IMR-90 (cell line): ENCODE measurements around the gene ZNF611. TPM values are rescaled to one million over a fixed set of nuclear protein-coding genes. Genes with fewer than 3 reads are reported as not detected.

Experiments
- ATAC-seq: fragments of 200-7000 bp; cut with Tn5 transposase; 2 replicates; pipeline ENCODE4 v1.9.1; 2020; ENCODE audit warnings: low read depth, mild to moderate bottlenecking, moderate library complexity
- BruUV-seq: library from RNA; stranded (reverse); fragments of 400-500 nt; replicated peaks from 2 replicates; lab custom pipeline; 2021; lab: Mats Ljungman, UMichigan
- CTCF ChIA-PET: fragments of 300-600 bp; formaldehyde crosslinking; extraction: SDS; loops from one replicate; lab custom pipeline; 2021; ENCODE audit warnings: antibody characterized with exemption; lab: Yijun Ruan, JAX
- POLR2A ChIA-PET: fragments of 300-600 bp; sonication (Branson Sonifier 250); formaldehyde crosslinking; loops from one replicate; lab custom pipeline; 2022; ENCODE audit warnings: antibody characterized with exemption; ENCODE audit not compliant: unreplicated experiment; lab: Charles Lee
- DNase-seq: peaks from one replicate; pipeline ENCODE4 v3.0.0; 2013
- H2AFZ ChIP-seq: replicated peaks from 2 replicates; pipeline ENCODE3; 2013; ENCODE audit warnings: low read length, mild to moderate bottlenecking; ENCODE audit not compliant: poor library complexity
- H2AK5ac ChIP-seq: 2 replicates; pipeline ENCODE4 v1.6.1; 2013; ENCODE audit warnings: low read depth, low read length, inconsistent platforms
- H2AK9ac ChIP-seq: replicated peaks from 2 replicates; pipeline ENCODE3; 2013; ENCODE audit warnings: mild to moderate bottlenecking, low read depth, low read length, moderate library complexity; ENCODE audit not compliant: poor library complexity
- H2BK120ac ChIP-seq: 2 replicates; pipeline ENCODE4 v1.6.1; 2013; ENCODE audit warnings: low read depth, low read length, inconsistent platforms
- H2BK15ac ChIP-seq: 3 replicates; pipeline ENCODE4 v1.6.1; 2013; ENCODE audit warnings: low read depth, low read length, inconsistent platforms
- H2BK20ac ChIP-seq: 2 replicates; pipeline ENCODE4 v1.6.1; 2013; ENCODE audit warnings: low read depth, mild to moderate bottlenecking, inconsistent platforms, low read length, moderate library complexity
- H2BK5ac ChIP-seq: 2 replicates; pipeline ENCODE4 v1.6.1; 2013; ENCODE audit warnings: mild to moderate bottlenecking, low read depth, low read length, inconsistent platforms; ENCODE audit not compliant: poor library complexity, severe bottlenecking
- H3K14ac ChIP-seq: replicated peaks from 2 replicates; pipeline ENCODE4 v1.6.1; 2013; ENCODE audit warnings: low read depth, low read length, inconsistent platforms
- H3K18ac ChIP-seq: 2 replicates; pipeline ENCODE4 v1.6.1; 2013; ENCODE audit warnings: low read depth, low read length, control low read depth
- H3K23ac ChIP-seq: 2 replicates; pipeline ENCODE4 v1.6.1; 2013; ENCODE audit warnings: low read depth, low read length, inconsistent platforms
- H3K27ac ChIP-seq: 2 replicates; pipeline ENCODE4 v1.5.1; 2013; ENCODE audit warnings: mild to moderate bottlenecking, control low read depth, low read length; ENCODE audit not compliant: insufficient read depth
- H3K27me3 ChIP-seq: 2 replicates; pipeline ENCODE4 v1.6.1; 2013; ENCODE audit warnings: low read length; ENCODE audit not compliant: control insufficient read depth, insufficient read depth
- H3K36me3 ChIP-seq: 2 replicates; pipeline ENCODE4 v1.6.1; 2013; ENCODE audit warnings: low read length, mixed read lengths; ENCODE audit not compliant: control insufficient read depth, insufficient read depth
- H3K4ac ChIP-seq: 2 replicates; pipeline ENCODE4 v1.6.1; 2013; ENCODE audit warnings: low read depth, low read length, inconsistent platforms
- H3K4me1 ChIP-seq: 2 replicates; pipeline ENCODE4 v1.6.1; 2013; ENCODE audit warnings: low read length, mixed read lengths; ENCODE audit not compliant: control insufficient read depth, insufficient read depth
- H3K4me2 ChIP-seq: 2 replicates; pipeline ENCODE4 v1.6.1; 2013; ENCODE audit warnings: low read depth, mild to moderate bottlenecking, control low read depth, low read length, moderate library complexity
- H3K4me3 ChIP-seq: 2 replicates; pipeline ENCODE4 v1.5.1; 2013; ENCODE audit warnings: low read depth, mild to moderate bottlenecking, control low read depth, low read length, moderate library complexity; ENCODE audit not compliant: insufficient read depth
- H3K56ac ChIP-seq: 2 replicates; pipeline ENCODE4 v1.6.1; 2013; ENCODE audit warnings: low read length, inconsistent platforms; ENCODE audit not compliant: insufficient read depth; ENCODE audit errors: extremely low read depth
- H3K79me1 ChIP-seq, 2 experiments: 2 replicates each; pipeline ENCODE4 v1.6.1; 2013; ENCODE audit warnings: low read length in 2 of 2, inconsistent platforms in 1 of 2, low read depth in 1 of 2
- H3K9ac ChIP-seq: 2 replicates; pipeline ENCODE4 v1.6.1; 2013; ENCODE audit warnings: low read depth, low read length, control low read depth
- H3K9me1 ChIP-seq: 2 replicates; pipeline ENCODE4 v1.6.1; 2013; ENCODE audit warnings: low read length, inconsistent platforms; ENCODE audit not compliant: insufficient read depth
- H3K9me3 ChIP-seq: 2 replicates; pipeline ENCODE4 v1.6.1; 2013; ENCODE audit warnings: low read length; ENCODE audit not compliant: control insufficient read depth, insufficient read depth
- H4K20me1 ChIP-seq: 2 replicates; pipeline ENCODE4 v1.6.1; 2013; ENCODE audit warnings: low read length, inconsistent platforms; ENCODE audit not compliant: insufficient read depth
- H4K5ac ChIP-seq: 2 replicates; pipeline ENCODE4 v1.6.1; 2013; ENCODE audit warnings: mild to moderate bottlenecking, low read depth, low read length, control low read depth
- H4K8ac ChIP-seq, 2 experiments: 2 replicates each; pipeline ENCODE4 v1.6.1; 2013; ENCODE audit warnings: low read depth in 2 of 2, low read length in 2 of 2, control low read depth in 1 of 2, inconsistent platforms in 1 of 2
- H4K91ac ChIP-seq: 2 replicates; pipeline ENCODE4 v1.6.1; 2013; ENCODE audit warnings: low read depth, low read length, inconsistent platforms; ENCODE audit not compliant: insufficient read depth
- BHLHE40 ChIP-seq: fragments of 150-350 bp; IDR thresholded peaks from 2 replicates; pipeline ENCODE4 v1.6.1; 2016; ENCODE audit warnings: mild to moderate bottlenecking, low read depth, low read length
- CHD1 ChIP-seq: IDR thresholded peaks from 2 replicates; pipeline ENCODE4 v1.6.1; 2012; ENCODE audit warnings: low read depth, low read length, improper control_type of control experiment
- CTCF ChIP-seq: conservative IDR thresholded peaks from 2 replicates; pipeline ENCODE4 v1.5.1; 2012; ENCODE audit warnings: mild to moderate bottlenecking, low read depth, low read length, improper control_type of control experiment
- ELK1 ChIP-seq: fragments of 150-350 bp; IDR thresholded peaks from 2 replicates; pipeline ENCODE4 v1.6.1; 2016; ENCODE audit warnings: low read depth, mild to moderate bottlenecking, low read length, moderate library complexity, borderline replicate concordance
- MAFK ChIP-seq: IDR thresholded peaks from 2 replicates; pipeline ENCODE4 v1.6.1; 2012; ENCODE audit warnings: low read depth, low read length, improper control_type of control experiment
- MAZ ChIP-seq: IDR thresholded peaks from 2 replicates; pipeline ENCODE4 v1.6.1; 2012; ENCODE audit warnings: low read depth, mild to moderate bottlenecking, low read length, improper control_type of control experiment, moderate library complexity, borderline replicate concordance
- MXI1 ChIP-seq: IDR thresholded peaks from 2 replicates; pipeline ENCODE4 v1.6.1; 2012; ENCODE audit warnings: low read depth, mild to moderate bottlenecking, low read length, moderate library complexity, borderline replicate concordance
- NFE2L2 ChIP-seq: fragments of 150-350 bp; IDR thresholded peaks from 2 replicates; pipeline ENCODE4 v1.6.1; 2016; ENCODE audit warnings: low read depth, mild to moderate bottlenecking, low read length
- RAD21 ChIP-seq: IDR thresholded peaks from 2 replicates; pipeline ENCODE4 v1.6.1; 2012; ENCODE audit warnings: low read length, improper control_type of control experiment
- RCOR1 ChIP-seq: IDR thresholded peaks from 2 replicates; pipeline ENCODE4 v1.6.1; 2012; ENCODE audit warnings: mild to moderate bottlenecking, low read length, improper control_type of control experiment; ENCODE audit not compliant: insufficient replicate concordance
- RFX5 ChIP-seq: IDR thresholded peaks from 2 replicates; pipeline ENCODE4 v1.8.0; 2012; ENCODE audit warnings: low read depth, mild to moderate bottlenecking, low read length, moderate library complexity
- SMC3 ChIP-seq: fragments of 150-350 bp; IDR thresholded peaks from 2 replicates; pipeline ENCODE4 v1.6.1; 2016; ENCODE audit warnings: low read depth, mild to moderate bottlenecking, antibody characterized with exemption, low read length, moderate library complexity
- USF2 ChIP-seq: fragments of 150-350 bp; IDR thresholded peaks from 2 replicates; pipeline ENCODE4 v1.6.1; 2017; ENCODE audit warnings: mild to moderate bottlenecking, antibody characterized with exemption, low read length, low read depth
- WGBS, 2 experiments: methylation state at CpG; one replicate each; pipeline versions ENCODE4 v1.1.5 to v1.1.7; 2013; ENCODE audit warnings: missing lambda C conversion rate in 2 of 2; ENCODE audit not compliant: insufficient read length in 1 of 2; ENCODE audit errors: extremely low coverage in 2 of 2; 5-methylcytosine and 5-hydroxymethylcytosine counted together
- dilution Hi-C: fragments of 300-500 bp; cut with HindIII; formaldehyde crosslinking; loops from one replicate; pipeline ENCODE4 v1.14.3; 2018; ENCODE audit warnings: low sequenced_read_pairs; ENCODE audit not compliant: unreplicated experiment
- in situ Hi-C: fragments of 300-500 bp; cut with MboI; formaldehyde crosslinking; loops from 3 replicates; pipeline ENCODE4 v1.14.3; 2019; ENCODE audit warnings: low sequenced_read_pairs, inconsistent platforms, mixed read lengths
- intact Hi-C: fragments of 100-400 bp; cut with micrococcal nuclease; formaldehyde crosslinking; loops from 2 replicates; pipeline ENCODE4 v1.10.0; 2022
- polyA plus RNA-seq, 3 experiments: library from polyadenylated mRNA; depleted of rRNA; stranded (reverse); fragments of >200 nt; gene quantifications; 2 replicates each; pipeline ENCODE4 v1.2.3, GENCODE V29; 2012; ENCODE audit warnings: low replicate concordance in 1 of 3
- total RNA-seq: library from RNA; depleted of rRNA; stranded (reverse); fragments of >200 nt; gene quantifications from 2 replicates; pipeline ENCODE4 v1.2.3, GENCODE V29; 2012

The ZNF611 gene
- total and polyA plus RNA-seq, 2 of the 4 experiments (the other 2 are of a cell fraction) = 3.8 to 8.8 TPM

GRCh38 chr19:52658595-52658994 lies 76.2 kb downstream of the ZNF611 start:
- Histone ChIP-seq H3K23ac (no peak overlapping the region), H3K36me3 (peaks cover 30% of the 10 kb centered on the region), H2BK5ac (no peak overlapping the region), H3K9me3 (no peaks in the 10 kb centered on the region), H2BK120ac (no peak overlapping the region), H2AFZ (no peak overlapping the region), H3K4me1 (peaks cover 6% of the 10 kb centered on the region), H3K79me1 (peaks cover 31 to 57% of the 10 kb centered on the region in 2 experiments), H3K27ac (no peak overlapping the region), H3K4me2 (no peak overlapping the region), H3K18ac (no peak overlapping the region), H2AK5ac (no peak overlapping the region), H3K56ac (no peak overlapping the region), H3K4ac (no peak overlapping the region), H4K5ac (no peak overlapping the region), H4K20me1 (peaks cover 11% of the 10 kb centered on the region), H4K91ac (no peak overlapping the region), H3K14ac (no peak overlapping the region), H2BK15ac (no peak overlapping the region), H2BK20ac (no peak overlapping the region), H3K9me1 (peaks cover 7% of the 10 kb centered on the region; the same call in 1 of the 2 replicates), H4K8ac (no peak overlapping the region), H3K4me3 (no peak overlapping the region), H2AK9ac (no peak overlapping the region), H3K9ac (no peak overlapping the region), H3K27me3 (no peaks in the 10 kb centered on the region)
- ChIA-PET CTCF (no interaction called here), POLR2A (no interaction called here)
- intact Hi-C loops = no loop called here
- TF ChIP-seq CTCF = no peak
- no peak for TF ChIP-seq MXI1
- no peak for TF ChIP-seq BHLHE40
- TF ChIP-seq CHD1 = no peak
- no peak for TF ChIP-seq ELK1
- no peak for TF ChIP-seq RFX5
- no peak for TF ChIP-seq RAD21
- no peak for TF ChIP-seq SMC3
- no peak for TF ChIP-seq NFE2L2
- no peak for TF ChIP-seq RCOR1
- TF ChIP-seq MAZ = no peak
- TF ChIP-seq USF2 = no peak
- no peak for TF ChIP-seq MAFK
- dilution Hi-C loops = no loop called here
- no peak for DNase-seq
- in situ Hi-C loops = no loop called here
- no TSS peak for BruUV-seq
- no CpG with 5 or more reads among the region's 5 CpGs for WGBS, 2 experiments
- ATAC-seq = no peak
